Brain pericyte (primary cell): Measurements from ENCODE around the gene RNU6-8.
A peak's percentile ranks its signal among the peaks of the same experiment; 100 is the strongest.

Experiments used
- DNase-seq: peaks from one replicate; pipeline ENCODE4 v3.0.0-alpha.2; 2012; ENCODE audit warnings: low read depth, low spot score

The RNU6-8 gene

DNA sequence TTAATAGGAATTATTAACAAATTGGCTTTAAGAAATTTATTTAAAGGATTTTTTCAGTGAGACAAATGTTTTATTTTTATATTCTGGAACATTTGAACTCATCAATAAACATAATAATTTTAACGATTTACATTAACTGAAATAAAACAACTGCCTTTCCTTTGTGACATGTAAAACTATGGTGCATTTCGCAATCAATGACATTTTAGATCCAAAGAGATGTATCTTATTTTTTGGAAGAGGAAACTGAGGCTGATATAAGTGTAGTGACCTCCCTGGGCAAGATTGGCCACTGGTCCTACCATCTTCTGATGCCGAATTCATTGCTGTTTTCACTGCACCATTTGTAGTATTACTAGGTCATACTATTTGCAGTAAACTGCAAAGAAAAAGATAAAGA, 2.5 kb upstream of the RNU6-8 start:
- DNase-seq, result no peak

DNA sequence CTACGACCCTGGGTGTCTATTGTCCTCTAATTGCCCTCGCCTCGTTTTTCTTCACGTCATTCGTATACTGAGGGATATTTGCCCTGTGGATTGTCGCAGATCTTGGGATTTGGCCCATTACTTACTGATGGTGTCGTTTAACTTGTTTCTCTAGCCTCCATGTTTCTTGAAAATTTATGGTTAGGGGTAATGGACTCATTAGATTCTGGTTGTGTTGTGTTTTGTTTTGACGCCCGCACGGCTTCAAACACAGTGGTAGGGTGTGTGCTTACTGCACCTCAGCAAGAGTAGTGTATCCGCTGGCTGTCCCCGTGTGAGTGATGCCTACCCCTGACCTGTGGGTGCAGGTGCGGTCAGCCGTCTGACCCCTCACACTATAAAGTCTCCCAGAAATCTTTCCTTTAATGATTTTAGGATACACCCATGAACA, 874 bp upstream of the RNU6-8 start:
- no peak for DNase-seq

DNA sequence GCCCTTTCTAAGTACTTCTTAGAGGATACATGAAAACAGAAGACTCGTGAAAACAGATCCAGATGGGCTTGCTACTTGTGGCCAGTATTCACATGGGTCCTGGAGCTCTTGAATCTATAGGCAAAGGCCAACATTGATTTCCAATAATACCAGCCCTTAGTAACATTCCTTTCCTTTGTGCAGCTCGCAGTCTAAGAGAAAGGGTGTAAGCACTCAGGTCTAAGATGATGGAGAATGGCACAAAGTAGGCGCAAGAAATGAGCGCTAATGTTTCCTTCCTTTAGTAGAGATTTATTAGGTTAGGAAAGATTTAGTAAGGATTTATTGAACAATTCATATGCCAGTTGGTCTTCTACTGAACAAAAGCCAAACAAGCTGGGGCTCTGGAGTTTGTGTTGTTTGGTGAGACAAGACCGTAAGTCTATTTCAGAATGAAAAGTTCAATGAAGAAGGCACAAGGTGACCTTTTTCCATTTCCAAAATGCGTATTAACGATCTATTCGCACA, 525 bp downstream of the RNU6-8 start:
- DNase-seq, result peak; percentile 18

DNA sequence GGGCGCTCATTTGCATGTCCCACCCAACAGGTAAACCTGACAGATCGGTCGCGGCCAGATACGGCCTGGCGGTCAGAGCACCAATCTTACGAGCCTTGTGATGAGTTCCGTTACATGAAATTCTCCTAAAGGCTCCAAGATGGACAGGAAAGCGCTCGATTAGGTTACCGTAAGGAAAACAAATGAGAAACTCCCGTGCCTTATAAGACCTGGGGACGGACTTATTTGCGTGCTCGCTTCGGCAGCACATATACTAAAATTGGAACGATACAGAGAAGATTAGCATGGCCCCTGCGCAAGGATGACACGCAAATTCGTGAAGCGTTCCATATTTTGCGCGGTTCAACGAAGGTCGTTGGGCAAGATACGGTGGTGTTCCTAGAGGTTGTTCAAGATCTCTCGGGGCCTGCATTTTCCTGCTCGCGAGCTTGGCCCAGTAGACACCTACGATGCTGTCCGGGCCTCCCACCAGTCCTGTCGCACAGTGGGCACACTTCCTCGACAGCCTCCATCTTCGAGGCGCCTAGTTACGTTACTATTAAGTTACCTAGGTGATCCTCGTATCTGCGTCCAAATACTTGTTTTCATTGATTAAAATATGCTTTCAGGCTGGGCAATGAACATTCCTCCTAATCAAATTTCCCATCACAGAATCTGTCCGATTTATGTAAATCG, 1.1 kb downstream of the RNU6-8 start, which contains the start of gene RNU6-7:
Gene RNU6-7 (plus strand): TSS at position 230 of the 675 bp plus-strand sequence.
- peak; percentile 2 for DNase-seq

DNA sequence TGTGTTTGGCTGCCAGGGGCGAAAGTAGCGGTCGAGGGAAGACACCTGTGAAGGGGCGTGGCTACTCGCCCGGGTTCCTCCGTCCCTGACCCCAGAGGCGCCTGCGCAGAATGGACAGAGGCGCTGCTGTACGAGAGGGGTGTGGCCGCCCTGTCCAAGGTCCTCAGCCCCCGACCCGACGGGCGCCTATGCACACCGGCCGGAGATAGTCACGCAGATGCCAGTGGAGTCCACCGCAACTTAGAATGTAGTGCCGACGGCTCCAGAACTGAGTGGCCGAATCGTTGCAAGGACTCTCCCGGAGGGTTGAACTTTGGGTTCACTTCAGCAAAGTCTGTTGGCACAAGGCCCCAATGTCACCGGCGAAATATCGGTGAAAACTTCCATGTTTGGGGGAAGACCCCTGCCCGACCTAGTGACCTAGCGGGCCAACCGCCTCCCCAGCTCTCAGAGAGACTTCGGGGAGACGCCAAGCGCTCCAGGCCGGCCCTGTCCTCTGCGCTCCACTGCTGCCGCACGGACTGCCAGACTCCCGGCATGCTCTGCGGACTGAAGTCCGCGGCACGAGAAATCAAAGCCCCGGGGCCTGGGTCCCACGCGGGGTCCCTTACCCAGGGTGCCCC, 1.8 kb downstream of the RNU6-8 start:
- DNase-seq, result peak; percentile 25

DNA sequence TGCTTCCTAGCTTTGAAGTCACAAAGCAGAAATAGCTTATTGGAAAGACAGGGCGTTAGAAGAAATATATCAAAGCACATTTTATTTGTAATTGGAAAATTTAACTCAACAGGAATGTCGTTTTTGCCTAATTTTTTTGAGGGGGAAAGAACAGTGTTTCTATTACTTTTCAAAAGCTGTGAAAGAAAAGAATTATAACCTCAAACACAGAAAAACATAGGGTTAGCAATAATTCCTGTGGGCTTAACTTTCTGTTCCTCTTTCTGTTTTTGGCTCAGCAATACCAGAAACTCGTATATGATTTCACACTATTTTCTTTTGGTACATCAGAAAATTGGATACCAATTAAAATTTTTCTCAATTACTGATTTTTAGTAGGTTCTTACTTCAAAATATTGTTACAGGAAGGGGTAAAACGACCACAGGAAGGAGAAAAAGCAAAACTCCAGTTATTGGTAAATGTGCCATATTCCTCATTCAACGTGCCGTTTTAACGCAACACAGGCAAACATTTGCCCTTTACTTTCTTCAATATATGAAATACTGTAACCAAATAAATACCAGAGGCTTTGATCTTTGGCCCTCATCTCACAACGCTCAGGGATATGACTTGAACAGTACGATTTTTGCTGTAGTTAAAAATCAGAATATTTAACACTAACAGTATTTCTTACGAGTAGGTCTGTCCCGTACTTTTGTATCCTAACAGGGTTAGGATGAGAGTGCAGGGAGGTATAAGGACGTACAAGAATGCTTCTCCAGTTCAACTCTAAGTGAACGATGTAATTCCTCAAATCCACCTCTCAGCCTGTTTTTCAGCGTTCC, 2.5 kb downstream of the RNU6-8 start:
- DNase-seq, result no peak

DNA sequence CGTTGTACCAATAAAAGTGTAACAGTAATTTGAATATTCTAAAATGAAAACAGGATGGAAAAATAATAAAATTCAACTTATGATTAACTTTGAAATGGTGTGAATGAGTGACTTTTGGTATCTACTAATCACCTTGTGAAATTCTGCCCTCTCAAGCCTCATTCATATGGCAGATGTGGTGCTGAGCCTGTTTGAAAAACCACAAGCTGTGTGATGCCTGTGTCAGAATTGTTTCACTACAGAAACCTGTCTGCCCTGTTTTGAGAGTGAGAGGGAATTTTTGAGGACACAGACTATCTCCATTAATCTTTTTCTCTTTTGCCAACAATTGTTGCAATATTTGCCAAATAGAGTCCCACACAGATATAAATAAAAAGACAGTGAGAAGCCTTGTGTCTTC, 5.2 kb downstream of the RNU6-8 start:
- DNase-seq, result no peak

DNA sequence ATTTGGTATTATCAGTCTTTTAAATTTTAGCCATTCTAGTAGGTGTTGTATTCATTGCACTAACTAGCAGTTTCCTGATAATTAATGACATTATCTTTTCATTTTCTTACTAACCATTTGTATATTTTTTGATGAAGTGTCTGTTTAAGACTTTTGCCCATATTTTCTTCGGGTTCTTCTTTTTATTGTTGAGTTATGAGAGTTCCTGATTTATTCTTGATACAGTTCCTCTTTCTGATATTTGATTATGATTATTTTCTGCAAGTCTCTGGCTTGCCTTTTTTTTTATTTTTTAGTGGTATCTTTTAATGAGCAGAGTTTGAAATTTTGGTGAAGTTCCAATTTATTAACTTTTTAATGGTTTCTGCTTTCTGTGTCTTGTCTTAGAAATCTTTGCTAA, 7.4 kb downstream of the RNU6-8 start:
- DNase-seq, result no peak

DNA sequence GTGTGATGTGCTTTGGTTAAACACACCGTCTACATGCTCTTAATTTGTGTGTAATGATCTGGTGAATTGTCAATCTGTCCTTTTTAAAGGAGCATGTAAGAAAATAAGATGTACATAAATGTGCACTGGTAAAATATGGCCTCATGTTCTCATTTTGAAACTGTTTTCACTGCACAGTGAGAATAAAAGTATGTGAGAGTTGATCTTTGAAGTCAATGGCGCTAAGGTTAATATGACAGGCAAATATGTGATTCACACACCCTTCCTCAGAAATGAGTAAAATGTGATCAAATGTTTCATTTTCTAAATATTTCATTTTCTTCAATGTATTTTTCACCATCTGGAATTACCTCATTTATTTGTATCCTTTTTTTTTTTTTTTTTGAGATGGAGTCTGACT, 9.5 kb downstream of the RNU6-8 start:
- no peak for DNase-seq

DNA sequence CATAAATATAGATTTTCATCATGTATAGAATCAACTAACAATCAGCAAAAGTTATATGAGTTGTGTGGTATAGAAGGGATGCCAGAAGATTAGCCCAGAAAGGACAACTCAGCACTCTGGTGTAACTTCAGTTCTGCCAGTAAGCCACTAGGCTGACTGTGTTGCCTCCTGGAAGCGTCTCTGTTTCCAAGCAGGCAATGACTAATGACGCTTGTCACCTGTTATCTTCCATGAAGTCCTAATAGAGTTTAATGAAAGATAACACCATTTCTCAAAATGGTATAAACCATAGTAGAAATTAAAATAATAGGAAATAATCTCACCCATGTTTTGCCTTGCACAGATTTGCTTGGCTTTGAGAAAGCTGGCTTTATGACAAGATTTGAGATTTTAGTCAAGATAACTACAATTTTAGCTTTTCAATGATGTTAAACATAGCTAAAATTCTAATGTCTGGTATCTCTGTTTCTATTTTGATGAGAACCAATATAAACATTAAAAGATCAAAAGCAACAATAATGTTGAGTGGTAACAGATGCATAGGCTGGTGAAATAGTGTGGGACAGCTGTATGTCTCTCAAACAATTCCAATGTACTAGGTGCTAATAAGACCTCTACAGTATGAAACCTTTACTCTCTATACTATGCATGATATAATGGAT, 10.2 kb downstream of the RNU6-8 start:
- DNase-seq, result no peak

DNA sequence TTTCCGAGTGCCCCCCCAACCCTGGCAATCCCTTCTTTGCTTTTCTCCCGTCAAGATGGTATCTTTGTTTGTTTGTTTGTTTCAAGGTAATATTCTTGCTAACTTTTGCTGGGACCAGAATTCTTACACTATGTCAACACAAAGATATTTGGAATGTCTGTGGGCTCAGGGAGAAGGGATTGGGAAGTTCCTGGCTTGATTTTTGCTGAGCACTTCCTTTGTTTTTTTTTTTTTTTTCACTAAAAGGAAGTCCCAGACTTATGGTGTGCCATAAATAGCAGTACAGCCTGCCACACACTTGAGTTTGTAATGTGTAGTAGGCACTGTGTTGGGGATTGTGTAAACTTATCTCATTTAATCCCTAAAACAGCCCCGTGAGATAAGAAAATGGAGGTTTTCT, 12.4 kb downstream of the RNU6-8 start:
- no peak for DNase-seq

DNA sequence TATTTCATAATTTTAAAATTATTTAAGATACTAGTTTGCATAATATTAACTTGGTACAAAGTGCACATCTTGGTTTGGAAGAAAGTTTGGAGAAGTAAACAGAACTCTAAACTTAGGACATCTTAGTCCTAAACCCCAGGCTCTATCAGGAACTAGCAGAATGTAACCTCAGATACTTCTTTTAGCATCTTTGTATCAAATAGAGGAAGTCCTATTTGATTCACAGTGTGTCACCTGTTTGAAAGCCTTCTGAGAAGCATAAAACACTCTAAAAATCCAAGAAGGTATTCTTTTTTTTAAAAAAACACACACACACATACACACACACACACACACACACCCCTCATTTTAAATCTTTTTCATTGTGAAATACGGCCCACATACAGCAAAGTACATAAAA, 13.3 kb downstream of the RNU6-8 start:
- no peak for DNase-seq

DNA sequence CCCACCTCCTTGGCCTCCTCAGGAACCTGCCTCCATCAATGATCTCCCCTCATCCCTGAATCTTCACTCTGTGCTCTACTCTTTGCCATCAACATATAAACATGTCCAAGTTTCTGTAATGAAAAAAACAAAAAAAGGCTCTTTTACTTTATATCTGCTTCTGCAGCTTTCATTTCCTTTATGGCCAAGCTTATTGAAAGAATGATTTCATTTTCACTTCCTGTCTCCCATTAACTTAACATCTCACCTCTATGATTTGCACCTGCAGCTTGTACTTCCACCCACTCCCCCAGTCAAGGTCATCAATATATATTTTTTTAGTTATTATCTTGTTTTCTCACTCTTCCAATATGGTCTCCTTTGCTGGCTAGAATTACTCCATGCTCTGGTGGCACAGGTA, 16.8 kb downstream of the RNU6-8 start:
- no peak for DNase-seq

DNA sequence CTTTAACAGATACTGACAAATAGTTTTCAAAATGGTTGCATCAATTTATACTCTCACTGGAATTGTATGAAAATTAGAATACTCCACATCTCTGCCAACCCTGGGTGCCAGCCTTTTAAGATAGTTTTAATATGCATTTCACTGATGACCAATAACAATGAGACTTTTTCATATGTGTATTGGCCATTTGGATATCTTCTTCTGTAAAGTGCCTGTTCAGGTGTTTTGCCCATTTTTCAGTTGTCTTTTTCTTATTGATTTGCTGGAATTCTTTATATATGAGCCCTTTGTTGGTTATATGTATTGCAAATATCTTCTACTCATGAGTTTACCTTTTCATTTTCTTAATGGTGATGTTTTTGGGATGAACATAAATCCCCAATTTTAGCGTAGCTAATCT, 18.0 kb downstream of the RNU6-8 start:
- DNase-seq, result no peak

DNA sequence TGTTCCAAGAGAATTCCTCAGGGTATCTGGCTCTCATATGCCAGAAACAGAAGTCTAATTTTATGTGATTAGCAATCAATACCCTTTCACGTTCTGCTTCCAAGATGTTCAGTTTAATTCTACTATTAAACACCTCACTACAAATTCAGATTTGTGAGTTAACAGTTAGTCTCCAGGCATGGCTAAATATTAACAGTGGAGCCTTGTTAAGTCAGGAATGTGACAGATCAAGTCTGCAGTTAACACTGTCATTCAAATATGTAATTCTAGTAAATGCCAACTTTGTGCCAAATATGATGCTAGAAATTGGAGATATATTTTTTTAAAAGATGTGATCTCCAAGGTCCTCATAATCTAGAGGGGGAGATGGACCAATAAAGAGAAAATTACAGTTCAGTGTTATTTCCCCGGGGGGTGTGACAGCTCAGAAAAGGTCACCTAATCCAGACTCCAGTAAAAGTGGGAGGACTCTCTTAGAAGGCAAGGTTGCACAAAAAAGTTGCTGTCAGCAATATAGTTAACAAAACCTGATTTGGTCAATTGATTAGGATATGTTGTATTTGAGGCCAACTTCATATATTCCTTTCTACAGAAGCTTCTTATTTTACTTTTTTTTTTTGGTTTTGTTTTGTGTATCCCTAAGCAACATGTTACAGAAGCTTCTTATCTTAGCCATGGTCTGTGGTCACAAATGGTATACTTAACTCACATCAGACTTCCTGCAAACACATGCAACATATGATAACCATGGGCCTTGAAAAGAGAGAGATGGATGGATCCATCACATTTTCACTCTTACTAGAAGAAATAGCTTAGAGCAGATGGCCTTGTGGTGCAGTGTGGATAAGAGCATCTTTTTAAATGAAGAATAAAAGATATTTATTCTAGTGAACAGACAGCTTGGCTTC, 19.7 kb downstream of the RNU6-8 start:
- no peak for DNase-seq

DNA sequence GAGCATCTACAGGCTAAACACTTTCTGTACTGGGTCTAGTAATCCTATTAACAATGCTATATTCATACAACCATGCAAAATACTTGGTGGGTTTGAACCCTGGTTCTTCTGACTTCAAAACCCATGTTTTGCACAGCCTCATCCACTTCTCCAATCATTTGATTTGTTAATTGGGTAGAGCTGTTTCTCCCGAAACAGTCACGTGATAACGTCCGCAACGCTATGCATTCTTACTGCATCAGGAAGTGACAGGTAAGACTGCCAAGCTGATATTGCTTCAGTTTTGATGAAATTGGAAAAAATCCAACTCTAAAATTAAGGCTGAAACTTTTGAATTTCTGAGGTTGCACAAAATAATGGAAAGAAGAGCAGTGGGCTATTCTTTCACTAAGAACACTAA, 31.6 kb downstream of the RNU6-8 start:
- no peak for DNase-seq

DNA sequence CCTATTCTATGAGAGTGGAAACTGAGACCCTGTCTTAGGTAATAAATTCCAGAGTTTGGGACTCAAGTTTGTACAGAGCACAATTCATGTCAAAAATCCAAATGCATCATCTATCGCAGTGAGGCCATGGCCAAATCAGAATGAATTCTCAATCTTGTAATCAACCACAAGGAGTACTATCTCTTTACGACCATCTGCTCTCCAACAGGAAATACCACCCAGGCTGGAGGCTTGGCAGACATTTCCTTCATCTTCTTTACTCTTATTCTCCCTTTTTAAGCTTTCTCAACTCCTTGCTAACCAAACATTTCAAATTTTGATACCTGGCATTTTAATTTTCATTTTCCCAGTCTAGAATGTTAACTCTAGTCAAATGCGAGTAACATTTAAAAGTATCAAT, 33.9 kb downstream of the RNU6-8 start:
- DNase-seq, result no peak

DNA sequence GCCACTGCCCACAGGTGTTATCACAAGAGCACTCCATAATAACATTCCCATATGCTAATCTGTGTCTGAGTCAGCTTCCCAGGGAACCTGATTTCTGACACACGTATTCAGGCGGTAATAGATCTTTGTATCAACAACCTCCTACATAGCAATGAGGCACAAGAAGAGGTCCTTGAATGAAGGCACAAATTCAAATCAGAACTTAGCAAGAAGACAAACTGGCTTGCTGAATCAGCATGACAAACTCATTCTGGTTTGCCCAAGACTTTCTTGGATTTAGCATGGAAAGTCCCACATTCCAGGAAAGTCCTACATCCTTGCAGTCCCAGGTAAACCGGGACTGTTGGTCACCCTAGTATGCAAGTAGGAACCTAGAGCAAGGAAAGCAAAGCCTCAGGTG, 35.2 kb downstream of the RNU6-8 start:
- DNase-seq, result no peak

DNA sequence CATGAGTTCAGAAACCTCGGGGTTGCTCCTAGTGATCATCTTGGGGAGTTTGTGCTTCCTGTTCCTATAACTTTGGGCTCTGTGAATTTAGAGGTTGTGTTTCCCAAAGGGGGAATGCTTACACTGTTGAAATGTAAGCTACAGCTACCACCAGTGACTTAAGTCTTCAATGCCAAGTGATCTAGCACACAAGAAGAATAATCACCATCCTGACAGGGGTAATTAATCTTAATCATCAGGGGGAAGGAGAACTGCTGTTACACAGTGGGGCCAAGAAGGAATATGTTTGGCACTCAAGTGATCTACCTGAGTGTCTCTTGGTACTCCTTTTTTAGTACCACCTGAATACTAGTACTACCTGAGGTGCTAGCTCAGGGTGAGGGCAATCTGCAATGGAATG, 36.1 kb downstream of the RNU6-8 start:
- DNase-seq, result no peak

DNA sequence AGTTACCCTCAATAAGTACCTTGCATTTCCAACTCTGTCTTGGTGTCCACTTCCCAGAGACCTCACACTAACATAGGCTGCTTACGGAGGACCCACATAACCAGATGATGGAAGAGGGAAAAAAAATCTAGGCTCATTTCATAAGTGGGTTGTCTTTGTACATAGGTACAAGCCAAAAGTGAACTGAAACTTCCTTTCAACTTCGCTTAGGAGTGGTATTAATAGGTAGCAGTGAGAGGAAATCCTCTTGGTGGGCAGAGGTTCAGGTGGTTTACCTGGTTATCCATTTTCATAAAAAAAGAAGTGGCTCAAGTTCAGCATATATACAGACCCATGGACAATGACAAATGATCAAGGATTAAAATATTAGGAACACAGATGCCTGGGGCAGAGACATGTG, 37.0 kb downstream of the RNU6-8 start:
- no peak for DNase-seq
